Peyer's patch (tissue), 4 donors: ENCODE results near the gene FIZ1. TPM values are rescaled to one million over a fixed set of nuclear protein-coding genes. Genes with fewer than 3 reads are reported as not detected.

ENCODE experiments used
- DNase-seq, 3 donors: peaks; one replicate each; pipeline ENCODE4 v3.0.0-alpha.2; 2017 to 2019
- H3K27ac ChIP-seq, 4 donors: fragments of 200-600 bp; sonication (generic); one replicate each; pipeline ENCODE4 v1.5.1; 2016 to 2019
- H3K27me3 ChIP-seq, 2 donors: fragments of 200-600 bp; sonication (generic); one replicate each; pipeline ENCODE4 v1.5.1; 2019
- H3K36me3 ChIP-seq, 3 donors: fragments of 200-600 bp; sonication (generic); one replicate each; pipeline ENCODE4 v1.5.1; 2016 to 2019
- H3K4me1 ChIP-seq, 4 donors: fragments of 200-600 bp; sonication (generic); one replicate each; pipeline ENCODE4 v1.5.1; 2016 to 2019
- H3K4me3 ChIP-seq, 4 donors: fragments of 200-600 bp; sonication (generic); 1 replicate in 3 of 4; 2 replicates in 1 of 4; pipeline ENCODE4 v1.5.1; 2016 to 2019; ENCODE audit warnings: mild to moderate bottlenecking in 1 of 4
- H3K9me3 ChIP-seq, 4 donors: fragments of 200-600 bp; sonication (generic); one replicate each; pipeline ENCODE4 v1.5.1; 2016 to 2019; ENCODE audit warnings: mild to moderate bottlenecking in 1 of 4
- POLR2A ChIP-seq, 2 donors: fragments of 450-650 bp; IDR thresholded peaks; one replicate each; pipeline ENCODE4 v1.5.1; 2017; ENCODE audit warnings: antibody characterized with exemption in 2 of 2, mild to moderate bottlenecking in 2 of 2, moderate library complexity in 2 of 2
- total RNA-seq, 4 donors: library from RNA; depleted of rRNA; stranded (reverse); fragments of >200 nt; gene quantifications; one replicate each; pipeline ENCODE4 v1.1.0, GENCODE V29; 2016
- TF ChIP-seq, protein P1 (sequence below), 6 experiments: fragments of 450-650 bp in 4 of 6; fragments of 200-600 bp in 2 of 6; sonication (generic) in 1 of 6; IDR thresholded peaks; one replicate each; pipeline ENCODE4 v1.5.1; 2017 to 2019; ENCODE audit warnings: antibody characterized with exemption in 6 of 6, mild to moderate bottlenecking in 3 of 6, moderate library complexity in 1 of 6

The FIZ1 gene
- total RNA-seq, 4 donors from 2014 or later: 6.0 to 14.9 (median 12.0) TPM

DNA sequence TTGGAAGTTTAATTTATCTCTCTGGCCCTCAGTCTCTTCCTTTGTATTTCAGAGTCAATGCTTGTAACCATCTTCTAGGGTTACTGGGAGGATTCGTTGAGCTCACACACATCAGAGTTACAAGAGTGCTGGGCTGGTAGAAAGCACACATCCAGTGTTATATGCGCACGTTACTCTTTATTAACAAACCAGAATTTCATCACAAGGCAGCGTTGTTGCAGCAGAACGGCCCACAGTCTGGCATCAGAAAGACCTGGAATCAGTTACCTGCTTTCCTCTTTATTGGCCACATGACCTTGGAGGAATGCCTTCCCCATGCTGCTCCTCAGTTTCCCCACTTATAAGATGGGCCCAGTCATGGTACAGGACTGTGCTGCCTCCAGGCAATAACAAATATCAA, 10.0 kb upstream of the FIZ1 start:
- no peak overlapping the region for H3K4me3 ChIP-seq
- H3K4me1 ChIP-seq: peaks cover 0 to 24% (median 8%) of the 10 kb centered on the region in 4 donors
- H3K9me3 ChIP-seq: no peaks in the 10 kb centered on the region
- no peak overlapping the region for H3K27ac ChIP-seq
- H3K36me3 ChIP-seq: peaks cover 0 to 27% (median 0%) of the 10 kb centered on the region in 3 donors
- no peaks in the 10 kb centered on the region for H3K27me3 ChIP-seq
- no peak for DNase-seq
- no peak for TF ChIP-seq POLR2A (IDR thresholded peaks at IDR 0.05)
- TF ChIP-seq, protein P1, sequence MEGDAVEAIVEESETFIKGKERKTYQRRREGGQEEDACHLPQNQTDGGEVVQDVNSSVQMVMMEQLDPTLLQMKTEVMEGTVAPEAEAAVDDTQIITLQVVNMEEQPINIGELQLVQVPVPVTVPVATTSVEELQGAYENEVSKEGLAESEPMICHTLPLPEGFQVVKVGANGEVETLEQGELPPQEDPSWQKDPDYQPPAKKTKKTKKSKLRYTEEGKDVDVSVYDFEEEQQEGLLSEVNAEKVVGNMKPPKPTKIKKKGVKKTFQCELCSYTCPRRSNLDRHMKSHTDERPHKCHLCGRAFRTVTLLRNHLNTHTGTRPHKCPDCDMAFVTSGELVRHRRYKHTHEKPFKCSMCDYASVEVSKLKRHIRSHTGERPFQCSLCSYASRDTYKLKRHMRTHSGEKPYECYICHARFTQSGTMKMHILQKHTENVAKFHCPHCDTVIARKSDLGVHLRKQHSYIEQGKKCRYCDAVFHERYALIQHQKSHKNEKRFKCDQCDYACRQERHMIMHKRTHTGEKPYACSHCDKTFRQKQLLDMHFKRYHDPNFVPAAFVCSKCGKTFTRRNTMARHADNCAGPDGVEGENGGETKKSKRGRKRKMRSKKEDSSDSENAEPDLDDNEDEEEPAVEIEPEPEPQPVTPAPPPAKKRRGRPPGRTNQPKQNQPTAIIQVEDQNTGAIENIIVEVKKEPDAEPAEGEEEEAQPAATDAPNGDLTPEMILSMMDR (IDR thresholded peaks at IDR 0.05): no peak

- peak overlapping the region in 1 of 4 donors; percentile 98 for H3K4me3 ChIP-seq
- no peaks in the 10 kb centered on the region for H3K9me3 ChIP-seq
- H3K36me3 ChIP-seq: peaks cover 0 to 19% (median 0%) of the 10 kb centered on the region in 3 donors
- no peaks in the 10 kb centered on the region for H3K27me3 ChIP-seq
- peak overlapping the region in 1 of 4 donors; percentile 99 for H3K27ac ChIP-seq
- DNase-seq: no peak
- TF ChIP-seq POLR2A (IDR thresholded peaks at IDR 0.05): no peak
- TF ChIP-seq, protein P1 (IDR thresholded peaks at IDR 0.05): no peak
- peaks cover 0 to 35% (median 9%) of the 10 kb centered on the region in 4 donors for H3K4me1 ChIP-seq
These were observed 7.5 kb upstream of the FIZ1 start for GRCh38 chr19:55606817-55607216.

GRCh38 chr19:55606471-55606787, 7.1 kb upstream of the FIZ1 start:
- Histone ChIP-seq H3K27ac (peak overlapping the region; percentile 90 to 99 (median 96)), H3K36me3 (peaks cover 0 to 19% (median 0%) of the 10 kb centered on the region in 3 donors), H3K4me3 (peak overlapping the region; percentile 68 to 98 (median 92)), H3K9me3 (no peaks in the 10 kb centered on the region), H3K4me1 (peaks cover 0 to 37% (median 9%) of the 10 kb centered on the region in 4 donors), H3K27me3 (no peaks in the 10 kb centered on the region)
- TF ChIP-seq, protein P1 (IDR thresholded peaks at IDR 0.05): no peak
- no peak for DNase-seq

- Histone ChIP-seq H3K36me3 (peaks cover 0 to 19% (median 0%) of the 10 kb centered on the region in 3 donors), H3K9me3 (no peaks in the 10 kb centered on the region), H3K27ac (peak within 1 kb of the TSS; percentile 90 to 99 (median 96)), H3K4me3 (peak within 1 kb of the TSS; percentile 68 to 98 (median 92)), H3K4me1 (peaks cover 0 to 38% (median 12%) of the 10 kb centered on the region in 4 donors), H3K27me3 (no peaks in the 10 kb centered on the region)
- peak; percentile 75 to 88 (median 78) for DNase-seq
- TF ChIP-seq POLR2A (IDR thresholded peaks at IDR 0.05): peak in 1 of 2 donors; percentile 15
- TF ChIP-seq, protein P1 (IDR thresholded peaks at IDR 0.05): peak; percentile 21 to 80 (median 72)
These were observed 6.5 kb upstream of the FIZ1 start, which contains the start of gene ZNF865 for GRCh38 chr19:55605637-55606470. Gene ZNF865 (plus strand): TSS chr19:55605647. CDS start chr19:55613619, 7,972 bp downstream.

GRCh38 chr19:55605207-55605636, 5.9 kb upstream of the FIZ1 start:
- H3K4me3 ChIP-seq: peak overlapping the region; percentile 68 to 98 (median 92)
- peaks cover 0 to 40% (median 14%) of the 10 kb centered on the region in 4 donors for H3K4me1 ChIP-seq
- TF ChIP-seq POLR2A (IDR thresholded peaks at IDR 0.05): peak in 1 of 2 donors; percentile 39
- TF ChIP-seq, protein P1 (IDR thresholded peaks at IDR 0.05): no peak
- peaks cover 0 to 15% (median 0%) of the 10 kb centered on the region in 3 donors for H3K36me3 ChIP-seq
- no peaks in the 10 kb centered on the region for H3K9me3 ChIP-seq
- peak overlapping the region; percentile 90 to 99 (median 96) for H3K27ac ChIP-seq
- peak; percentile 96 to 99 (median 97) for DNase-seq
- no peaks in the 10 kb centered on the region for H3K27me3 ChIP-seq
